Osteocyte (in vitro differentiated cells): ENCODE measurements around the gene CRTC1. TPM values are rescaled to one million over a fixed set of nuclear protein-coding genes. Genes with fewer than 3 reads are reported as not detected.

Source experiments
- DNase-seq: peaks from one replicate; pipeline ENCODE4 v3.0.0; 2021; ENCODE audit warnings: mixed read lengths; ENCODE audit not compliant: unreplicated experiment; ENCODE audit errors: extremely low spot score
- H3K27ac Mint-ChIP-seq: one replicate; pipeline ENCODE4 v1.8.0; 2021; ENCODE audit warnings: mild to moderate bottlenecking, mixed read lengths; ENCODE audit not compliant: unreplicated experiment
- H3K27me3 Mint-ChIP-seq: one replicate; pipeline ENCODE4 v1.8.0; 2021; ENCODE audit warnings: mixed read lengths; ENCODE audit not compliant: unreplicated experiment
- H3K36me3 Mint-ChIP-seq: one replicate; pipeline ENCODE4 v1.8.0; 2021; ENCODE audit warnings: mixed read lengths; ENCODE audit not compliant: unreplicated experiment
- H3K4me1 Mint-ChIP-seq: one replicate; pipeline ENCODE4 v1.8.0; 2021; ENCODE audit warnings: mixed read lengths; ENCODE audit not compliant: unreplicated experiment
- H3K4me3 Mint-ChIP-seq: one replicate; pipeline ENCODE4 v1.8.0; 2021; ENCODE audit warnings: mild to moderate bottlenecking, moderate library complexity, mixed read lengths; ENCODE audit not compliant: unreplicated experiment
- H3K9me3 Mint-ChIP-seq: one replicate; pipeline ENCODE4 v1.8.0; 2021; ENCODE audit warnings: mixed read lengths; ENCODE audit not compliant: unreplicated experiment
- CTCF ChIP-seq: fragments of 200-600 bp; sonication (generic); IDR thresholded peaks from 2 replicates; pipeline ENCODE4 v1.5.0; 2021; ENCODE audit warnings: antibody characterized with exemption, mild to moderate bottlenecking, moderate library complexity
- total RNA-seq: library from RNA; stranded (reverse); gene quantifications from 2 replicates; pipeline ENCODE4 v1.2.1, GENCODE V29; 2021

The CRTC1 gene
- total RNA-seq, 1 donor from 2014 or later = 25.7 TPM

- no peak overlapping the region for H3K27ac Mint-ChIP-seq
- no peak for DNase-seq
- peaks cover 17% of the 10 kb centered on the region for H3K36me3 Mint-ChIP-seq
- no peaks in the 10 kb centered on the region for H3K27me3 Mint-ChIP-seq
- H3K4me1 Mint-ChIP-seq = no peaks in the 10 kb centered on the region
- TF ChIP-seq CTCF = no peak
- no peaks in the 10 kb centered on the region for H3K9me3 Mint-ChIP-seq
- H3K4me3 Mint-ChIP-seq = no peak overlapping the region
Observed at GRCh38 chr19:18749362-18750231, 66.1 kb downstream of the CRTC1 start.

GRCh38 chr19:18750295-18750970, 67.0 kb downstream of the CRTC1 start:
- DNase-seq = no peak
- peaks cover 17% of the 10 kb centered on the region for H3K36me3 Mint-ChIP-seq
- H3K4me3 Mint-ChIP-seq = no peak overlapping the region
- TF ChIP-seq CTCF = no peak
- H3K27ac Mint-ChIP-seq = no peak overlapping the region
- H3K9me3 Mint-ChIP-seq = no peaks in the 10 kb centered on the region
- no peaks in the 10 kb centered on the region for H3K27me3 Mint-ChIP-seq
- H3K4me1 Mint-ChIP-seq = no peaks in the 10 kb centered on the region

- TF ChIP-seq CTCF = no peak
- Mint-ChIP-seq H3K9me3 (no peaks in the 10 kb centered on the region), H3K36me3 (peaks cover 17% of the 10 kb centered on the region), H3K27ac (no peak overlapping the region), H3K4me1 (peaks cover 1% of the 10 kb centered on the region), H3K27me3 (no peaks in the 10 kb centered on the region), H3K4me3 (no peak overlapping the region)
- no peak for DNase-seq
Observed at GRCh38 chr19:18751571-18751970, 68.1 kb downstream of the CRTC1 start.

GRCh38 chr19:18754501-18754900, 71.0 kb downstream of the CRTC1 start:
- Mint-ChIP-seq H3K4me3 (no peak overlapping the region), H3K36me3 (peaks cover 19% of the 10 kb centered on the region), H3K27me3 (no peaks in the 10 kb centered on the region), H3K27ac (no peak overlapping the region), H3K4me1 (peaks cover 5% of the 10 kb centered on the region), H3K9me3 (no peaks in the 10 kb centered on the region)
- TF ChIP-seq CTCF = no peak
- DNase-seq = no peak

GRCh38 chr19:18756896-18757295, 73.4 kb downstream of the CRTC1 start:
- Mint-ChIP-seq H3K27ac (no peak overlapping the region), H3K9me3 (no peaks in the 10 kb centered on the region), H3K4me3 (no peak overlapping the region)

More at GRCh38 chr19:18756896-18757295, 73.4 kb downstream of the CRTC1 start:
- H3K27me3 Mint-ChIP-seq = no peaks in the 10 kb centered on the region
- peaks cover 5% of the 10 kb centered on the region for H3K4me1 Mint-ChIP-seq
- peaks cover 8% of the 10 kb centered on the region for H3K36me3 Mint-ChIP-seq
- DNase-seq = no peak
- no peak for TF ChIP-seq CTCF
